ENCODE results near the gene EVC2. TPM values are rescaled to one million over a fixed set of nuclear protein-coding genes. Genes with fewer than 3 reads are reported as not detected.

The EVC2 gene
- total and polyA plus RNA-seq, 10 of the 15 experiments (the other 5 are each of a cell fraction or from before 2014, with no cell fraction given), result 0.34 to 10.4 (median 5.6) TPM

GRCh38 chr4:5717449-5718158 lies 9.2 kb upstream of the EVC2 start:
- no peak overlapping the region for H3K9ac ChIP-seq (ENCODE audit: control insufficient read depth, insufficient read depth, low read length)
- POLR2A ChIA-PET, result no interaction called here
- no peak for ATAC-seq
- H3K4me1 ChIP-seq (ENCODE audit: control insufficient read depth, insufficient read depth, low read length), result peaks cover 3% of the 10 kb centered on the region; the same call in 1 of the 2 replicates
- H3K79me2 ChIP-seq (ENCODE audit: control insufficient read depth, insufficient read depth, low read length), result peaks cover 17% of the 10 kb centered on the region
- no TSS peak for BruUV-seq (replicated peaks)
- intact Hi-C loops (cut with micrococcal nuclease; ENCODE audit: unreplicated experiment), result loop anchor here (5.0 to 10.0 kb wide), 3 partner anchors 255 to 467 kb away; no protein-coding TSS in a partner anchor
- SMC1A ChIA-PET (ENCODE audit: uncharacterized antibody, unreplicated experiment), result interaction anchor here (0.8 to 2.0 kb wide), 2 partner anchors 8 to 20 kb away, joined by 3 to 10 read pairs; partner anchors contain the start of gene EVC2
- peak overlapping the region; percentile 32; the same call in 1 of the 2 replicates for H3K4me3 ChIP-seq
- no peaks in the 10 kb centered on the region for H3K27me3 ChIP-seq (replicated peaks in 1 of 2; ENCODE audit: control insufficient read depth in 2 of 2, insufficient read depth in 2 of 2, low read length in 1 of 2)
- H4K20me1 ChIP-seq (ENCODE audit: control insufficient read depth, insufficient read depth), result no peaks in the 10 kb centered on the region
- no peak overlapping the region for H2AFZ ChIP-seq (ENCODE audit: control insufficient read depth, low read depth, low read length)
- no peak overlapping the region for H3K27ac ChIP-seq (ENCODE audit: control insufficient read depth, insufficient read depth)
- RAD21 ChIA-PET (ENCODE audit: unreplicated experiment), result interaction anchor here (1.6 kb wide), 1 partner anchor 10 kb away, joined by 5 read pairs; no protein-coding TSS in a partner anchor
- in situ Hi-C loops (cut with MboI), result no loop called here
- peaks cover 0 to 4% of the 10 kb centered on the region in 2 experiments; a peak in 1 of 4 replicates for H3K36me3 ChIP-seq (ENCODE audit: control insufficient read depth in 2 of 2, insufficient read depth in 2 of 2, low read length in 1 of 2)
- CTCF ChIA-PET, result no interaction called here
- H3K9me3 ChIP-seq (replicated peaks; ENCODE audit: control insufficient read depth, insufficient read depth, low read length), result peaks cover 4% of the 10 kb centered on the region; the same call in 2 of the 3 replicates
- peak overlapping the region; percentile 38; the same call in 1 of the 2 replicates for H3K4me2 ChIP-seq (ENCODE audit: control insufficient read depth, insufficient read depth)
- TF ChIP-seq MTA2 (IDR thresholded peaks at IDR 0.05; ENCODE audit: low read depth) (no peak), SREBF1 (IDR thresholded peaks at IDR 0.05; ENCODE audit: low read length) (no peak), NFXL1 (IDR thresholded peaks at IDR 0.05; ENCODE audit: borderline replicate concordance) (no peak), POLR2A (IDR thresholded peaks at IDR 0.05; ENCODE audit: low read depth, low read length) (no peak), SMAD5 (IDR thresholded peaks at IDR 0.05; ENCODE audit: low read depth) (no peak), ZBTB40 (IDR thresholded peaks at IDR 0.05; ENCODE audit: borderline replicate concordance) (no peak), SUZ12 (IDR thresholded peaks at IDR 0.05; ENCODE audit: unreplicated experiment) (no peak), FOS (IDR thresholded peaks at IDR 0.05; ENCODE audit: borderline replicate concordance, extremely low read depth, insufficient read length) (no peak), CBFB (IDR thresholded peaks at IDR 0.05; ENCODE audit: low read depth) (no peak), DPF2 (IDR thresholded peaks at IDR 0.05) (no peak)
- TF ChIP-seq, protein P1, sequence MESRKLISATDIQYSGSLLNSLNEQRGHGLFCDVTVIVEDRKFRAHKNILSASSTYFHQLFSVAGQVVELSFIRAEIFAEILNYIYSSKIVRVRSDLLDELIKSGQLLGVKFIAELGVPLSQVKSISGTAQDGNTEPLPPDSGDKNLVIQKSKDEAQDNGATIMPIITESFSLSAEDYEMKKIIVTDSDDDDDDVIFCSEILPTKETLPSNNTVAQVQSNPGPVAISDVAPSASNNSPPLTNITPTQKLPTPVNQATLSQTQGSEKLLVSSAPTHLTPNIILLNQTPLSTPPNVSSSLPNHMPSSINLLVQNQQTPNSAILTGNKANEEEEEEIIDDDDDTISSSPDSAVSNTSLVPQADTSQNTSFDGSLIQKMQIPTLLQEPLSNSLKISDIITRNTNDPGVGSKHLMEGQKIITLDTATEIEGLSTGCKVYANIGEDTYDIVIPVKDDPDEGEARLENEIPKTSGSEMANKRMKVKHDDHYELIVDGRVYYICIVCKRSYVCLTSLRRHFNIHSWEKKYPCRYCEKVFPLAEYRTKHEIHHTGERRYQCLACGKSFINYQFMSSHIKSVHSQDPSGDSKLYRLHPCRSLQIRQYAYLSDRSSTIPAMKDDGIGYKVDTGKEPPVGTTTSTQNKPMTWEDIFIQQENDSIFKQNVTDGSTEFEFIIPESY (IDR thresholded peaks at IDR 0.05), result no peak
- no peak for DNase-seq (ENCODE audit: low read depth, low spot score)
- 30% methylated on average over 4 of the region's 4 CpGs for WGBS (ENCODE audit: insufficient coverage, insufficient replicate concordance, low lambda C conversion rate, missing lambda C conversion rate)
- FAIRE-seq, result no peak

Data from GM12878 (cell line).